ENCODE results near the gene COX6B1.
"Not testable (repeated sequence)": the region's sequence is repeated elsewhere in the genome, so short reads cannot be mapped to it uniquely, and the experiment has no call there.

The COX6B1 gene

DNA sequence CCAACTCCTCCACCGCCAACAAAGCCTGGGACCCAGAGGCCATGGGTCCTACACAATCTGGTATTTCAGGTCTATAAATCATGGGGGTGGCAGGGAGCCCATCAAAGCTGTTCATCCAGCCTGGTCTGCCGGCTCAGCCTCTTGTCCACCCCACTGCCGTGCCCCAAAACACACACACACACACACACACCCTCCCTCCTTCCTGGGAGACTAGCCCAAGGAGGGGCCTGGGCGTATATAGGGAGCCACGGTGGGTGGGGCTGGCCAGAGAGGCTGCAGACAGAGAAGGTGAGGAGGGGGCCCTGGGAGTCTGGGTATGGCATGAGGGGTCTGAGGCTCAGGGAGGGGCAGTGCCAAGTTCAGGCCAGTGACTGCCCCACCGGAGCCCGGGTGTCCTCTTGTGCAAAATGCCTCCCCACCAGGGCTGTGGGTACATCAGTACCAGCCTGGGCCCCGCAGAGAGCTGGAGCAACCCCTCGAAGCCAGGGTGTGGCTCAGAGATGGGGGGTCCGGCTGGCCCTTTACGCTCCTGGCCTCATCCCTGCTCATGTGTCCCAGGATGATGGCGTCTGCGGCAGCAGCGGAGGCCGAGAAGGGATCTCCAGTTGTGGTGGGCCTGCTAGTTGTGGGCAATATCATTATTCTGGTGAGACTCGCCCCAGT, 18.3 kb downstream of the COX6B1 start, which contains the start of gene UPK1A:
Gene UPK1A, plus strand, starts transcription at position 267 of the 663 bp plus-strand sequence. Its CDS starts 296 bp downstream, at position 563.
- no peak for FAIRE-seq

- no peak for FAIRE-seq
Observed at GRCh38 chr19:35669566-35669965, 21.4 kb downstream of the COX6B1 start.

GRCh38 chr19:35669974-35670373, 21.9 kb downstream of the COX6B1 start:
- FAIRE-seq = no peak

DNA sequence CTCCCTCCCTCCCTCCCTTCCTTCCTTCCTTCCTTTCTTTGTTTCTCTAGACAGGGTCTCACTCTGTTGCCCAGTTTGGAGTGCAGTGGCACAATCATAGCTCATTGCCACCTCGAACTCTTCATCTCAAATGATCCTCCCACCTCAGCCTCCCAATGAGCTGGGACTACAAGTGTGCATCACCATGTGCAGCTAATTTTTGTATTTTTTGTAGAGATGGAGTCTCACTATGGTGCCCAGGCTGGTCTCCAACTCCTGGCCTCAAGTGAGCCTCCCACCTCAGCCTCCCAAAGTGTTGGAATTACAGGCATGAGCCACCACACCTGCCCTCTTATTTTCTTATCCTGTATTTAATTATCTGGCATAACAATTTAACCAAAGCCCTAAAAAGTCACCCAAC, 22.6 kb downstream of the COX6B1 start:
- no peak for FAIRE-seq

- no peak for FAIRE-seq
Observed at GRCh38 chr19:35671818-35672217, 23.7 kb downstream of the COX6B1 start.

GRCh38 chr19:35673121-35673804, 25.1 kb downstream of the COX6B1 start:
- no peak for FAIRE-seq

GRCh38 chr19:35675589-35676140, 27.5 kb downstream of the COX6B1 start:
- FAIRE-seq = no peak

DNA sequence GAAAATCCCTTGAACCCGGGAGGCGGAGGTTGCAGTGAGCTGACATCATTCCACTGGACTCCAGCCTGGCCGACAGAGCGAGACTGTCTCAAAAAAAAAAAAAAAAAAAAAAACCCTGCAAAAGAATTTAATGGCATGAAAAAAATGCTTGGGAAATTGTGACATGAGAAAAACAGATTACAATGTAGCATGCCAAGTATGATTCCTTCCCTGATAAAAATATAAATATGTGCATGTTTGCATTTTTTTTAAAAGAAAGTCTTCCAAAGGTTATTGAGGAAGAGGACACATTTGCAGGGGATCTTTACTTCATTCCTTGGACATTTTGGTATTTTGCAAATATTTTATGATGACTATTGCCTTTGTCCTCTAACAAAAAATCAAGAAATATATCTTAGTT, 41.7 kb downstream of the COX6B1 start:
- FAIRE-seq = no peak

GRCh38 chr19:35691106-35691505, 43.0 kb downstream of the COX6B1 start:
- FAIRE-seq = not testable (repeated sequence)

- no peak for FAIRE-seq
Observed at GRCh38 chr19:35692010-35692409, 43.9 kb downstream of the COX6B1 start.

GRCh38 chr19:35693422-35693821, 45.3 kb downstream of the COX6B1 start:
- no peak for FAIRE-seq

DNA sequence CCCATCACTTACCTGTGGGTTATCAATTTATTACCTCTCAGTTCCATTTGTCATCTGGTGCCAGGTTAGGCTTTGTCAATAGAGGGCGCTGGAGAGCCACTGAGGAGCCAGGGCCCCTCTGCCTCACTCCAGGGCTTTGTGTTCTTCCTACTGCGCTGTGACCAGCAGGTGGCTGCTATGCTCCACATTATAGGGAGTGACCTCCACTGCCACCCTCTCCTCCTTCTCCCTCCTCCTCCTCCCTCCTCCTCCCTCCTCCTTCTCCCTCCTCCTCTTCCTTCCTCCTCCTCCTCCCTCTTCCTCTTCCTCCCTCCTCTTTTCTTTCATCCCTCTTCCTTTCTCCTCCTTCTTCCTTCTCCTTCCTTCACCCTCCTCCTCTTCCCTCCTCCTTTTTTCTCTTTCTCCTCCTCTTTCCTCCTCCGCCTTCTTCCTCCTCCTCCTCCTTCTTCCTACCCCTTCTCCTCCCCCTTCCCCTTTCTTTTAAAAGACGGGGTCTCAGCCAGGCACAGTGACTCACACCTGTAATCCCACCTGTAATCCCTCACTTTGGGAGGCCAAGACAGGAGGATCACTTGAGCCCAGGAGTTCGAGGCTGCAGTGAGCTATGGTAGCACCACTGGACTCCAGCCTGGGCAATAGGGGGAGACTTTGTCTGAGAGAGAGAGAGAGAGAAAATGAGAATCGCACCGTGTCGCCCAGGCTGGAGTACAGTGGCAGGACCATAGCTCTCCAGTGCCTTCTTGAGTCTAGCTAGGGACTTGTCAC, 45.9 kb downstream of the COX6B1 start:
- peak; percentile 60 for FAIRE-seq

- no peak for FAIRE-seq
Observed at GRCh38 chr19:35695895-35696422, 47.8 kb downstream of the COX6B1 start.

DNA sequence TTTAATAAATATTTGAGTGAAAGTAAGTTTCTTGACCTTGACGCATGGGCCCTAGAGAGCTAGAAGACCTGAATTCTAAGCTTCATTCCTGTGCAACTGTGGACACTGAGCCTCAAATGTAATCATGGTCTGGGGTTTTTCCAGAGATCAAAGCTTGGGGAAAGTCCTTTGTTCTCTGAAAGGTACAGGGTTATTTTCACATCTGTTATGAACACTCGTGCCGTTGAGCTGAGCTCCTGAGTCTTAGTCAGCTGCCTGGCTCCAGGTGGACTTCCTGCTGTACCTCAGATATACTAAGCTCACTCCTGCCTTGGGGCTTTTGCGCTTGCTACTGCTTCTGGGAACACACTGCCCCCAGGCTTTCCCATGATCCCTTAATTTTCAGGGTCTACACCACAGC, 48.7 kb downstream of the COX6B1 start:
- FAIRE-seq = no peak

DNA sequence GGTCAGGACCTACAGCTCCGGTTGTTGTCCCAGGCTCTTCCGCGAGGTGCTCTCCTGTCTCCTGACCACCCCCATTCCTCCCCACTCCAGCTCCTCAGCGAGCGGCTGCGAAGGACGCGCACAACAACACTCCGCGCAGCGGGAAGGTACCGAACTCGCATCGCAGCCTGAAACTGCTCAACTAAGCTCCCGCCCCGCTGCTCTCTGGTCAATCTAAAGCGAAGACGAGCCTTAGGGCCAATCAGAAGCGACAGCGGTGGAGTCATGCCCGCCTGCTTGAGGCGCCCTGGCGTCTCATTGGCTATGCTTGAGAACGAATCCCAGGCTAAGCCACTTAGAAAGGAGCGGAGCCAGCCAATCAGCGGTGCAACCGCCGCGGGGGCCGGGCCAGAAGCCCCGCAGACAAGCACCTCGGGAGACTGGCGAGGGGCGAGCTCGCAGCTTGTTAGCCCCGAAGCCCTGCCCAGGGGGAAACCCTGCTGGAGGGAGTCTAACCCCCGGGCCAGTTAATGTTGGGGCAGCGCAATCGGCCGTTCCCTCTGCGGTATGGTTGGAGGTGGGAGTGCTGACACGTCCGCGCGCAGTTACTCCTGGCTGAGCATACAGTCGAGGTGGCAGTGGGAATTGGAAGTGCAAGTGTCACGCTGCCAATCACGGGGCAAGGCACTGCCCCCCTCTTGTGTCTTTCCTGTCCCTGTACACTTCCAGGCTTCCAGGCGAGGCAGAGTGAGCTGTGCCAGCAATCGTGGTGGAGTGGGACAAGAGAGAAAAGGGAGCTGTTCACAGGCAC, 54.3 kb downstream of the COX6B1 start:
- peak; percentile 89 for FAIRE-seq

DNA sequence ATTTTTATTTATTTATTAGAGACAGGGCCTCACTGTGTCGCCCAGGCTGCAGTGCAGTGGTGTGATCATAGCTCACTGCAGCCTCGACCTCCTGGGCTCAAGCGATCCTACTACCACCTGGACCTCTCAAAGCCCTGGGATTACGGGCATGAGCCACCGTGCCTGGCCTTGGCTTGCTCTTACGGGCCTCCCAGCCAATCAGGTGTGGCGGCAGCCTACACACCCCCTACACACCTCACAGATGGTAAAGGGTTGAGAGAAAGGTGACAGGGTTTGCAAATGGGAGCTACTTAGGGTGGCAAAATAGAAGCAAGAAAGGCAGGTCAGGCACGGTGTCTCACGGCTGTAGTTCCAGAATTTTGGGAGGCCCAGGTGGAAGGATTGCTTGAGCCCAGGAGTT, 55.2 kb downstream of the COX6B1 start:
- no peak for FAIRE-seq

DNA sequence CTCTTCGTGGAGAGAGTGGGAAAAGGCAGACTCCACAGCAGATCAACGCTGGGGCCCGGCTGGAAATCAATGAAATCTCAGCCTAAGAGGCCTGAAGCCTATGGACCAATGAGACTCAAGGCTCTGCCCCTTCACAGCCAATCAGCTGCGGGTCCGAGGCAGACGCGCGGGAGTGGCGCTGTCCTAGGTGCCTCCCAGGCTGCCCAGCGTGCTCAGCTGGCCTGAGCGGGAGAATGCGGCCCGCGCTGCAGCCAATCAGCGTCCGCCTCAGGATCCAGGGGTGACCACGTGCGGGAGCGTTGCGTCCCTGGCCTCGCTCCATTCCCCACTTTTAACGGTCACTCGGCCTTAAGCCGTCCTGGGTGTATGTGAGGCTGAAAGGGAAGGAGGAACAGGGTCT, 56.1 kb downstream of the COX6B1 start, which contains the start of gene ZBTB32:
Gene ZBTB32, plus strand, starts transcription at position 341 of the 400 bp plus-strand sequence. CDS start 10,069 bp downstream, outside the sequence.
- no peak for FAIRE-seq

All from islet of Langerhans (tissue), 1 donor.